NOMO-1 (cell line): ENCODE measurements around the gene CTNNA1.
"Not testable (repeated sequence)": the region's sequence is repeated elsewhere in the genome, so short reads cannot be mapped to it uniquely, and the experiment has no call there.

Experiments used
- DNase-seq, 2 experiments: peaks; one replicate each; lab custom pipeline; 2025; ENCODE audit not compliant: unreplicated experiment in 2 of 2; lab: John Stamatoyannopoulos, UW

The CTNNA1 gene

GRCh38 chr5:138803935-138804334, 50.7 kb downstream of the CTNNA1 start:
- no peak for DNase-seq

- DNase-seq: no peak
Measured at GRCh38 chr5:138805096-138805495, 51.9 kb downstream of the CTNNA1 start.

- no peak for DNase-seq
Measured at GRCh38 chr5:138807182-138807581, 54.0 kb downstream of the CTNNA1 start.

GRCh38 chr5:138809391-138809790, 56.2 kb downstream of the CTNNA1 start:
- DNase-seq: no peak

- DNase-seq: not testable (repeated sequence)
Measured at GRCh38 chr5:138810861-138811260, 57.6 kb downstream of the CTNNA1 start.

- DNase-seq: no peak
Measured at GRCh38 chr5:138815529-138815928, 62.3 kb downstream of the CTNNA1 start.

- no peak for DNase-seq
Measured at GRCh38 chr5:138817241-138817640, 64.0 kb downstream of the CTNNA1 start.

- no peak for DNase-seq
Measured at GRCh38 chr5:138819081-138819480, 65.9 kb downstream of the CTNNA1 start.

- DNase-seq: no peak
Measured at GRCh38 chr5:138820695-138821094, 67.5 kb downstream of the CTNNA1 start.

- no peak for DNase-seq
Measured at GRCh38 chr5:138824516-138824915, 71.3 kb downstream of the CTNNA1 start.

GRCh38 chr5:138824924-138825863, 72.0 kb downstream of the CTNNA1 start:
- DNase-seq: no peak

GRCh38 chr5:138828556-138828955, 75.3 kb downstream of the CTNNA1 start:
- DNase-seq: no peak

GRCh38 chr5:138829341-138829740, 76.1 kb downstream of the CTNNA1 start:
- DNase-seq: no peak

GRCh38 chr5:138831703-138832102, 78.5 kb downstream of the CTNNA1 start:
- DNase-seq: no peak

GRCh38 chr5:138832218-138832617, 79.0 kb downstream of the CTNNA1 start:
- no peak for DNase-seq

- no peak for DNase-seq
Measured at GRCh38 chr5:138833080-138833479, 79.9 kb downstream of the CTNNA1 start.

- DNase-seq: no peak
Measured at GRCh38 chr5:138833726-138834480, 80.7 kb downstream of the CTNNA1 start.

- not testable (repeated sequence) for DNase-seq
Measured at GRCh38 chr5:138834853-138835252, 81.6 kb downstream of the CTNNA1 start.

- no peak for DNase-seq
Measured at GRCh38 chr5:138837160-138837559, 83.9 kb downstream of the CTNNA1 start.

GRCh38 chr5:138840103-138840502, 86.9 kb downstream of the CTNNA1 start:
- no peak for DNase-seq

GRCh38 chr5:138841531-138841930, 88.3 kb downstream of the CTNNA1 start:
- DNase-seq: no peak
